Iris pigment epithelial cell (primary cell): ENCODE results near the gene SPPL2C.

Source experiments
- DNase-seq: peaks from one replicate; pipeline ENCODE4 v3.0.0-alpha.2; 2011; ENCODE audit warnings: low read depth

SPPL2C gene, protein sequence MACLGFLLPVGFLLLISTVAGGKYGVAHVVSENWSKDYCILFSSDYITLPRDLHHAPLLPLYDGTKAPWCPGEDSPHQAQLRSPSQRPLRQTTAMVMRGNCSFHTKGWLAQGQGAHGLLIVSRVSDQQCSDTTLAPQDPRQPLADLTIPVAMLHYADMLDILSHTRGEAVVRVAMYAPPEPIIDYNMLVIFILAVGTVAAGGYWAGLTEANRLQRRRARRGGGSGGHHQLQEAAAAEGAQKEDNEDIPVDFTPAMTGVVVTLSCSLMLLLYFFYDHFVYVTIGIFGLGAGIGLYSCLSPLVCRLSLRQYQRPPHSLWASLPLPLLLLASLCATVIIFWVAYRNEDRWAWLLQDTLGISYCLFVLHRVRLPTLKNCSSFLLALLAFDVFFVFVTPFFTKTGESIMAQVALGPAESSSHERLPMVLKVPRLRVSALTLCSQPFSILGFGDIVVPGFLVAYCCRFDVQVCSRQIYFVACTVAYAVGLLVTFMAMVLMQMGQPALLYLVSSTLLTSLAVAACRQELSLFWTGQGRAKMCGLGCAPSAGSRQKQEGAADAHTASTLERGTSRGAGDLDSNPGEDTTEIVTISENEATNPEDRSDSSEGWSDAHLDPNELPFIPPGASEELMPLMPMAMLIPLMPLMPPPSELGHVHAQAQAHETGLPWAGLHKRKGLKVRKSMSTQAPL

DNA sequence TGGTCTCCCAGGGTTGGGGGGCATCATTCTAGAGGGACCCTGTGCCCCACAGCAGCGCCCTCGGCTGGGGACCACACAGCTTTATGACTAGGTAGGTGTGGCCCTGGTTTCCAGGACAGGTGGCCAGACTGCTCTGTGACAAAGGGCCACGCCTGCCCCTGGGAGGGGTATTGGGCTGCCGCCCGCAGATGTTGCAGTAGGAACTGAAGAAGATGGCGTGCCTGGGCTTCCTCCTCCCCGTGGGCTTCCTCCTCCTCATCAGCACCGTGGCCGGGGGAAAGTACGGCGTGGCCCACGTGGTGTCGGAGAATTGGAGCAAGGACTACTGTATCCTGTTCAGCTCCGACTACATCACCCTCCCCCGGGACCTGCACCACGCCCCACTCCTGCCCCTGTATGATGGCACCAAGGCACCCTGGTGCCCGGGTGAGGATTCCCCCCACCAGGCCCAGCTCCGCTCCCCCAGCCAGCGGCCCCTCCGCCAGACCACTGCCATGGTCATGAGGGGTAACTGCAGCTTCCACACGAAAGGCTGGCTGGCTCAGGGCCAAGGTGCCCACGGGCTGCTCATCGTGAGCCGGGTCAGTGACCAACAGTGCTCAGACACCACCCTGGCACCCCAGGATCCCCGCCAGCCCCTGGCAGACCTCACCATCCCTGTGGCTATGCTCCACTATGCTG lies at the start of gene SPPL2C:
Gene SPPL2C (plus strand): TSS at position 187 of the 681 bp plus-strand sequence. CDS start 26 bp downstream, at position 213.
- DNase-seq, result no peak

DNA sequence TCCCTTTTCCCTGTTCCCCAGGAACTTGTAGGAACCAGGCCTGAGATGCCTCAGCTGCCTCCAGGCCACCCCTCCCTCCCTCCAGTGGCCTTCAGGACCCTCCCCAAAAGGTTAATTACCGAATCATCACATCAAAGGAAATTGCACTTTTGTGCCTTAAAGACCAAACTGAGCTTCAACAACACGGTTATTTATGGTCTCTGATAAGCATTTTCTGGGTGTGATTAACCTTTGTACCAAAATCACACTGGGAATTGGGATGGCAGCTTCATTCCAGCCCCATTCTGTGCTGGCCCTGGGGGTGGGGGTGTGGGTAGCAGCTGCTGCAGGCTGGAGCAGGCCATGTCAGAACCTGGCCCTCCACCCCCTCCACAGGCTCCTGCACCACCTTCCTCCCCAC lies 43.9 kb upstream of the SPPL2C start:
- DNase-seq, result no peak

DNA sequence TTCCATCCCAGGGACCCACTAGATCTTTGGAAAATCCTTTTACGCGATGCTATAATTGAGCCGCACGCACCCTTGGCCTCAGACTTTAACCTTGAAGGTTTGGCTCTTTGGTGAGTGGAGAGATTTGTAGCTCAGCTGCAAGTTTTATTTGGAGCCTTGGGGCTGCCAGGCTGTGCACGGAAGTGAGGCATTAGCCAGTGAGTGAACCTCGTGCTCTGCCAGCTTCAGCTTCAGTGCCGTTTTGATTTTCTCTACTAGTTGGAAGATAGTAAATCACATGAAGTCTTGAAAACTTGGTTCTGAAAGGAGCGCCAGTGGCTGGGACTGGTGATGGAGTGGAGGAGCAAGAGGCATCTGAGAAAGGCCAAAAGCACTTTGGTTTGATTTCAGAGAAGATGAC lies 43.3 kb upstream of the SPPL2C start:
- DNase-seq, result no peak

DNA sequence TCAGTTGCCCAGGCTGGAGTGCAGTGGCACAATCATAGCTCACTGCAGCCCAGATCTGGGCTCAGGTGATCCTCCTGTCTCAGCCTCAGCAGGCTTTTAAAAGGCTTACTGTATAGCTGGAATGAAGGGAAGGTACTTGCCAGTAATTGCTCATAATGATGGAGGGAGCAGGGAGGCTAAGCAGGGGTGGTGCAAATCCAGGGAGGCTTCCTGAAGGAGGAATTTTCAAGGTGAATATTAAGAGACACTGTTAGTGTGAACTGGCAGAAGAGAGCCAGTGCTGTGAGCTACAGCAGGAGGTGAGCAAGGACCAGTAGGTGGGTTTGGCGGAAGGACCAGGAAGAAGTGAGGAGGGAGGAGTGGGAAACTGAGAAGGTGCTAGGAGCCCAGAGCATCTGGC lies 35.8 kb upstream of the SPPL2C start:
- no peak for DNase-seq

DNA sequence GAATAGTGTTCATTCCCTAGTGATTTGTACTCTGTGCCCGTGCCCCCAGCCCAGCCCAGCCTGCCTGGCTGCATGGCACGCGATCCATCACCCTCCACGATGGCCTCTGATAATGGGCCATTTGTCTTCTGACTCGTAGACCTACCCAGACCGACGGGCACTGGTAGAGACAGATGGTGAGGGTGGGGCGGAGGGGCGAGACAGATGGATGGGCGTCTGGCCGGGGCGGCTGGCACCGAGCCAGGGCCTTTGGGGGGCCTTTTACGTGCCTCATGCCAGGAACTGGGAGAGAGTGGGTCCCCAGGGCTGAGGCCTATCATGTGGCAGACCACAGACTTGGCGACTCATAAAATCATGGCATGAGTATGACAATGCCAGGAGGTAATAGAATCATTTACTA lies 35.2 kb upstream of the SPPL2C start:
- DNase-seq, result no peak

DNA sequence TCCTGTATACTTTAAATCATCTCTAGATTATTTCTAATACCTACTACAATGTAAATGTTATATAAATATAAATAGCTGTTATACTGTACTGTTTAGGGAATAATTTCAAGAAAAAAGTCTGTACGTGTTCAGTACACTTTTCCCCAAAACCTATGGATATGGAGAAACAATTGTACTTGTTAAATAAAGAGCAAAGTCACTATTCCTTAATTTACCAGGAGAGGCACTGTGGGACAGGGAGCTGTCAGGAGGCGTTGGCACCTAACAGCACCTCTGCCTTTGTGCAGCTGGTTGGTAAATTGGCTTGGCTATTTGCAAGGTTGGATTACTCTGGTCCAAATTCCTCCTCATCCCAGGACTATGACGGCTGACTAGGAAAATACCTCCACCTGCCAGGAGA lies 32.6 kb upstream of the SPPL2C start:
- peak; percentile 15 for DNase-seq

DNA sequence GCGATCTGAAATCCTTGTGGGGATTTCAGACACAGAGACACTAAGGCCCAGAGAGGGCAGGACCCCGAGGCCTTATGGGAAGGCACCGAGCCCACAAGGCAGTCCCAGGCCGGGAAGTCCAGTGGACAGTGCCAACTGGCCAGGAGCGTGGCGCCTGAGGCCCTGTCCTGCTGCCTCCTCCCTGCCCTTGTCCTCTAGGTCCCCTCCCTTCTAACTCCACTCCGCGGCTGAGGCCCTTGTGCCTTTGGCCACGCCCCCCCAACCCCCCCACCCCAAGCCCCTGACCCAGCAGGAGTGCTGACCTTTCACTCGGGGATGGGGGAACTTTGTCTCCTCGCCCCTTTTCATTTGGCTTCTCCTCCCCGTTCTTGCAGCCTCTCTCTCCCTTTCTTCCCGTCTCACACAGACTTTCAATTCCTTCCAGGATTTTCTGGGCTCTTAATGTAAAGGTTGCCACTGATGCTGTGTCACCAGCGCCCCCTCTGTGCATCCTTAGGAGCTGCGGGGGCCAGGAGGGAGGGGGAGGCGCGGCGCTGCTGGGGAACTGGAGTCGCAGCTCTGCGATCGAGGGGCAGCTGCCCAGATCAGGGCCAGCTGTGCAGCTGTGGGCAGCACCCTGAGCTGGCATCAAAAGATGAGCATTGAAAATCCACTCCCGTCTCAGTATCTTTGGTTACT lies 31.5 kb upstream of the SPPL2C start:
- peak; percentile 10 for DNase-seq

DNA sequence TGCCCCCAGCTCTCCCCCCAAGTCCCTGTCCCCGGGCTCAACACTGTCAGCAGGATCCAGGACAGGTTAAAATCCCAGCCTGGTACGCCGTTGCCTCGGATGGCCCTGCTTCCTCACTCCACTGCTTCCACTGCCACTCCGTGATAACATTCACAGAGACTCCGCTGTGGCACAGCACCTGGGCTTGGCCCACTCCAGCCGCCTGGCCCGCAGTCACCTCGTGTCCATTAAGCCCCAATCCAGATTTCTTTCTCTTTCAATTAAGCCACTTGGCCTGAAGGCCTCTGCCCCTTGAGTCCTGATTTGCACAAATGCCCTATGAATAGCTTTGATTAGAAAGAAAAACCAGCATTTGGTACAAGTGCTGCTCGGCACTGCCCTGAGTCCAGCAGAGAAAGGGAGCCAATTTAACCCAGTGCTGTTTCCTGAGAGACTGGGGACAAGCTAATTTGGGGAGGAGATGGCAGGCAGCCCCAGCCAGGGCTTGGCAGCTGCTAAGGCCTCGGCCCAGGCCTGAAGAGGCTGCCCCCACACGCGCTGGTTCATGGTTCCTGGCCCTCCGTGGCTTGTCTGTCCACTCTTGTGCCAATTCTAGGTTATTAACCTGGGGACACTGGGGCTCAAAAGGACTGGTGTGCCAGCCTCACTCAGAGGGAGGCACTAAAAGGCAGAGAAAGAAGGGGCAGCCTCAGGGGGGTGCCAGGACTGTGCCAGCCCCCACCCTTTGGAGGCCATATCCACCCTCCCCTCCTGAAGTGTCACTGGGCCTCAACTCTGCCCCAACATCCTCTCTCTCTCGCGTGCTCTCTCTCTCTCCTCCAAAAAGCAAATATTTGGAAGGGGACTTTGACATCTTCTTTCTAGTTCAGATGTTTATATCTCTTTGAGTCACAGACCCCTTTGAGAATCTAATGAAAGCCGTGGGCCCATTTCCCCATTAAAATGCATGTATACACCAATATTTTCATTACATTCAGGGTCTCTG lies 29.8 kb upstream of the SPPL2C start:
- no peak for DNase-seq

DNA sequence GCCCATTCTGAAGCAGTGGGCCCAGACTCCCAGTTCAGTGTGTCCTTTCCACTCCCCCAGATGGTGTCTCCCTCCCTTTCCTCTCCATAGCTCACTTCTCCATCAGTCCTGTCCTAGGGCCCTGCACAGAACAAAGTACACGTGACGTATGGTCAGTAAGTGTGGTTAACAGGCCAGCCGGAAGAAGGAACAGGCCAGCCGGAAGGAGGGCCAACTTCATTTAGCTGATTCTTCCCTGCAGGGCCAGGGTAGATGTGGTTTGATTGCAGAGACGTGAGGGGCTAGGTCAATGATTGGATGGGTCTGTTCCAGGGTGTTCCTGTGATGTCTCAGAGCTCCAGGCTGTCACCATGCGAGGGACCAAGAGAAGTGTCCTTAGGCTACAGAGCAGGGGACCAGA lies 28.9 kb upstream of the SPPL2C start:
- DNase-seq, result no peak

DNA sequence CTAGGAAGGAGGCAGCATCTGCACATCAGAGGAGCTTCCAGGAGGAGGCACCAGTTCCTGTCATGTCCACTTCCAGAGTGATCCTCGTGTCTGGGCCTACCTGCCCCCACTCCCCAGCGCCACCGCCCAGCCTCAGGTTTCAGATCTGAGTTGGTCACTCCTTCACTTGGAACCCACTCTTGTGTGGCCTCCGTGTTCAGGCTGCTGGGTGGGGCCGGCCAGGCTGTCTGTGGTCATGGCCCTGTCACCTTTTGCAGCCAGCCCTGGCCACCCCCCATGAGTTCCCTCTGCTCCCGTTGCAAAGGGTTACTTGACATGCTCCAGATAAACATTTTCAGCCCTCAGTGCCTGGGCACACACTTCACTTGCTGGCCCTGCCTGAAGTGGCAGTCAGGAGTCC lies 26.6 kb upstream of the SPPL2C start:
- no peak for DNase-seq

DNA sequence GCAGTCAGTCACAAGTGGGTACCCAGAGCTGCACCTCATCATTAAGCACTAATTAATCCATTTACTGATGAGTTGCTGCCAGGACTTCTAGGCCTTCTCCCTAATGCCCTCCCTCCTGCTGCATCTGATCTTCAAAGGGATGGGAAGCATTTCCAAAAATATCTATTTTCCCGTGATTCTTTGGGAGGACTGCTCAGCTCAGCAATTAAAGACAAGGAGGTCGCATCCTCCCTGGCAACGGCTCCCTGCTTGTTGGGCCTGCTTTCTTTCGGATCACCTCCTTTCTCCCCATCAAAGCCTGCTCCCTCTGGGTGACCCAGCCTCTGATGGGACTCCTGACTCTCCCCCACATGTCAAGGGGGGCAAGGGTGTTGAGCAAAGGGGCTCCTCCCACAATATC lies 26.0 kb upstream of the SPPL2C start:
- DNase-seq, result no peak

DNA sequence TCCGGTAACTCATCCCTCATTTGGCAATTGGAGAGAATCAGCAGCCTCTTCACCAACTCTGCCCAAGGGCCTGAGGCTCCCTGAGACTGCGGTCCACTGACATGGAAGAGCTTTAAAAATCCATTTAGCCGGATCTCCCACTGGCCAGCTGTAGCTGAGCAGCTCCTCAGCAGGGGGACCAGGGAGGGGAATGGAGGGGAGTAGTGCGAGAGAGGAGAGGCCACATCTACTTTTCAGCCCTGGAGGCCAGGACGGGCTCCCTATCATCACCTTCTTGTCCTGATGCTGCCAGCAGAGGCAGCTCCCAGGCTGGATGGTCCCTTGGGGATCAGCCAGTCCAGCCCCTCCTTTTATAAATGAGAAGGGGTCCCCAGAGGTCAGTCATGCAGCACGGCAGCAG lies 25.0 kb upstream of the SPPL2C start:
- no peak for DNase-seq

DNA sequence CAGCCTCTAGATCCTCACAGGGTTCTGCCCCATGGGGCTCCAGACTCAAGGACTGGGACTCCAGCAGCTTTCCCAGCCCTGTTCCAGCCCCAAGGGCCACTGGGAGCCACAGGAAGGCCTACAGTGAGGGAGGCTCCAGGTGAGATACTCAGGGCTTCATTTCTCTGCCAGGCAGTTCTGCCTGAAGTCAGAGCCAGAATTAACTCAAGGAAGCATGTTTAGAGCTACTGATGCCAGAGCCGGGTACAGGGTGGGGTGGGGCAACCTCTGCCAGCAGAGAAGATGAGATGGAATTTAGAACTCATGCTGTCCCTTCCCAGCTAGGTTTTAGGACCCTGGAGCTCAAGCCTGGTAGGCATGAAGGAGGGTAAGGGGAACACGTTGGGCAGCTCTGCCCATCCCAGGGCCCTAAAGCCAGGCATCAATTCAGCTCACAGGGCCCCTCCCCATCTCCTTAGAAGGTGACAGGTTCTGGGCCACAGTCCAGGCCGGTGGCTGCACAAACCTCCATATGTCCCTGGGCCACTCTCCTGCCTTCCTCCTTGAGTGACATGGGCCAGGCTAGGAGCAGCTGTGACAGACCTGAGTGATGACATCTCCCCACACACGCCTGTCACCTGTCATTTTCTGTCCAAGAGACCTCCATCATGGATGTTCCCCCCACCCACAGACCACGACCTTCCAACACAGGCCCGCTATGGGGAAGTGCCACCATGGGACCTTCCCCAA lies 24.5 kb upstream of the SPPL2C start:
- DNase-seq, result no peak

DNA sequence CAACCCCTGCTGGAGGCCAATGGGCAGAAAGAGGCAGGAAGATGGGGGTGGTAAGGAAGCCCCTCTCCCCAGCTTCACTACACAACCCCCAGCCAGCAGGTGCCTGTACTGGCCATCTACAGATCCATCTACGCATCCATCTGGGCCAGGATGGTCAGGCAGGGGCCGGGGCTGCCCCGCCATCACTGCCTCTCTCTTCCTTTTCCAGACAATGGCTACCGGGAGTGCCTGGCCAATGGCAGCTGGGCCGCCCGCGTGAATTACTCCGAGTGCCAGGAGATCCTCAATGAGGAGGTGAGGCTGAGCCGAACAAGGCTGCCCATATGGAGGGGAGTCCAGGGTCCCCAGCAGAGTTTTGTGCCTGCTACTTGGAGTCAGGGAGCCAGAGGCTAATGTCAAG lies 23.5 kb upstream of the SPPL2C start:
- DNase-seq, result no peak

DNA sequence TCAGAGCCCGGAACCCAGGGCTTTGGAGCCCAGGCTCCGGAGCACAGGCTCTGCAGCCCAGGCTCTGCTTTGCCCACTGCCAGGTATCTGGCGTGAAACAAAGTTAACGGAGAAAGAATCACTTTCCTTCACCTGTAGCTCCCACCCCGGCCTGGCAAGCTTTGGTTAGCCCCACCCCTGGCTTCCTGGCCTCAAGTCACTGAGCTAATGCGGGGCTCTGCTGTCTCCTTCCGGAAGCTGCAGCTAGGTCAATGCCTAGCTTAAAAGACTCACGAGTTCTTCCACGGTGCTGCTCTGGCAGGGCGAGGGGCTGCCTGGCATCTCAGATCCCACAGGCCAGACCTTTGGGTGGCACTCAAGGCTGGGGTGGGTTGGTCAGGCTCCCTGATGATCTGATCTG lies 21.1 kb upstream of the SPPL2C start:
- no peak for DNase-seq

DNA sequence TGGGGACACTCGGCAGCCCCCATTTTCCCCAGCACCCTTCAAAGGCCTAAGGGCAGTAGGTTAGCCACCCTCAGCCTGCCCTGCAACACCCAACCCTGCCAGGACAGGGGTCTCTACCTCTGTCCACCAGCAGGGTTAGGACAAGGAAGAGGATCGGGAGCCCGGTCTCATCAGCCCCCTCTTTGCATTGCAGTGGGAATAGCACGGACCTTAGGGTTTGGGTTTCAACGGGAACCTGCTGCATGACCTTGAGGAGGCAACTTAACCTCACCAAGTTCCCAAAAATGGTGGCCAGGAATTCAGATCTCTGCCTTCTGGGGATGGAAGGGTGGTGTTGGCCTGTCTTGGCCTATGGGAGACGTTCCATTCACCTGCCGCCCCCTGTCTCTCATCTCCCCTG lies 20.2 kb upstream of the SPPL2C start:
- DNase-seq, result no peak

DNA sequence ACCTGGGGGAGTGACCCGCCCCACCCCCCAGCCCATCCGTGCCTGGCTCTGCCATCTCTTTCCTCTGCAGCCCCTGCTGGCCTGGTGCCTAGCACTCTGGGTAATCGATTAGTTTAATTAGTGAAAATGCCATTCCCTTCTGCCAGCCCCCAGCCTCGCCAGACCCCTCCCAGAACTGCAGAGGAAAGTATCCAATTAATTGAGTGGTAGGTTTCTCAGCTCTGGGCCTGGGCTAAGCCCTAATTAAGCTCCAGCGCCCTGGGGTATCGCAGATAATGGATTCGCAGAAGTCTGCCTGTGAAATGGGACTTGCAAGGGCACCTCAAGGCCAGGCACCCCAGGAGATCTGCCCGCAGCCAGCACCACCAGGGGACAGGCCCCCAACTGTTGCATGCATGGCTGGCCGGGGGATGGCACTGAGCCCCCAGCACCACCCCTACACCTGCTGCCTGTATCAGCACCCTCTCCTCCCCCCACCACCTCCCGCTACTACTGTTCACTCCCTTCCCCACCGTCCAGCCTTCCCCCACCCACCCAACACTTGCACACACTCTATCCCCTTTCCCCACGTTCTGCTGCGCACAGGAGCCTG lies 19.7 kb upstream of the SPPL2C start:
- DNase-seq, result no peak

DNA sequence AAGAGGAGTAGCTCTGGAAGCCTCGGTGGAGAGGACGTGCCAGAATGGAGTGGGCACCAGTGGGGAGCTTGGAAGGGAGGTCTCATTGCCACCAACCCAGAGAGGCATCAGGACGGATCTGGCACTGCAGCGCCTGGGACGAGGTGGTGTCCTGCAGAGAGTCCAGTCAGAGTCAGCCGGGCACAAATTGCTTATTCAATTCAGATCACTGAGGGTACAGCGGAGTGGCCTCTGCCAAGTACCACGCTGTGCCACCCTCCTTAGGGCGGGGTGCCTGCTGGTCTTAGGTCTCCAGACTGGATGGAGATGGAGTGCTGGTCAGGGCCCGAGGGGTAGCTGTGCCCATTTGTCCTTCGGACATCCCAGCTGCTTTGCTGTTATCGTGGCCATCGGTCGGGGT lies 18.9 kb upstream of the SPPL2C start:
- no peak for DNase-seq

DNA sequence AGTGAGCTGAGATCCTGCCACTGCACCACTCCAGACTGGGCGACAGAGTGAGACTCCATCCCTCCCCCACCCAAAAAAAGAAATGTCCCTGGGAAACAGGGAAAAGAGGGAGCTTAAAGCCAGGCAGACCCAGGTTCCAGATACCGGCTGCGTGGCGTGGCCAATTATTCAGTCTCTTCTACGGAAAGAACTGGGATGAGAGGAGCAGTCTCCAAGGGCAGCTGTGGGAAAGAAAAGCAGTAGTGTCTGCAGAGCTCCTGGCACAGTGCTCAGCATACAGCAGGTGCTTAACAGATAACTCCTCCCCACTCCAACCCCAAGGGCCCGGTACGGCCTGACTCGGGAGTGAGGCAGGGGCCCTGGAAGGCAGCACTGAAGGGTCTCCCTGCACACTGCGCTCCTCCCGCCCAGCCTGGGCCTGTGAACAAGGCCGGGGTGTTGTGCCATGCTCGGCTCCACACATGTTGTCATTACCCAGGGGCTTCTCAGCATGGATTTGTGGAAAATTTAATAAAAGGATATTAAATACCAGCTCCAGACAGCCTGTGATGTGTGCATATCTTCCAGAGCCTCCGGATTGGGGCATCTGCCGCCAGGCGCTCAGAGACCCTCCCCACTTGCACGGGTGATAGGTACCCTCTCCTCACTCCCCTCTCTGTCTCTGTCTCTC lies 17.6 kb upstream of the SPPL2C start:
- DNase-seq, result no peak

DNA sequence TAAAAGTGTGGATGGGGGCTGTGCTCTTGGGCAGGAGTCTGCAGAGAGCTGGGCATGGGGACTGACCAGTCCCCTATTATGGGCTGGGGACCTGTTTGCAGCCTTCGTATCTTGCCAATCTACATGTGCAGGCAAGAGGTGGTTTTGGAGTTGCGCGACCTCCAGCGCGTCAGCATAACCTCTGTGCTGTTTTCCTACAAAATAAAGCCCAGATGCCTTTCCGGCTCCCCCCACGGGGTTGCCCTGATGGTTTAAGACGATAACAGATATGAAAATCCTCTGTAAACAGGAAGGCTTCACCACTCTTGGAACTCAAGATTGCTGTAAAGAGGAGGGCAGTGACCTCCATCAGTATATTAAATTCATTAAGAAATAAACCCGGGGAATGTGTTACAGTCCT lies 16.5 kb upstream of the SPPL2C start:
- no peak for DNase-seq
